ENCODE data around the gene NUP50.

The NUP50 gene

GRCh38 chr22:45237065-45237990 is 73.6 kb downstream of the NUP50 start:
- no peak overlapping the region for H3K4me3 ChIP-seq (ENCODE audit: low read depth, low read length)
- no peaks in the 10 kb centered on the region for H3K9me3 ChIP-seq
- H3K4me1 ChIP-seq: peaks cover 3% of the 10 kb centered on the region
- TF ChIP-seq CTCF (IDR thresholded peaks at IDR 0.05; ENCODE audit: low read depth, low read length): no peak
- peaks cover 3% of the 10 kb centered on the region; the same call in 1 of the 2 replicates for H3K36me3 ChIP-seq
- no peaks in the 10 kb centered on the region for H3K27me3 ChIP-seq
- DNase-seq: no peak

Data from BE2C (cell line).